Measurements from ENCODE around the gene RAPSN. TPM values are rescaled to one million over a fixed set of nuclear protein-coding genes. Genes with fewer than 3 reads are reported as not detected.
A peak's percentile ranks its signal among the peaks of the same experiment; 100 is the strongest.

RAPSN gene
- total RNA-seq, 3 donors from 2014 or later, result 0.41 to 0.96 (median 0.95) TPM

DNA sequence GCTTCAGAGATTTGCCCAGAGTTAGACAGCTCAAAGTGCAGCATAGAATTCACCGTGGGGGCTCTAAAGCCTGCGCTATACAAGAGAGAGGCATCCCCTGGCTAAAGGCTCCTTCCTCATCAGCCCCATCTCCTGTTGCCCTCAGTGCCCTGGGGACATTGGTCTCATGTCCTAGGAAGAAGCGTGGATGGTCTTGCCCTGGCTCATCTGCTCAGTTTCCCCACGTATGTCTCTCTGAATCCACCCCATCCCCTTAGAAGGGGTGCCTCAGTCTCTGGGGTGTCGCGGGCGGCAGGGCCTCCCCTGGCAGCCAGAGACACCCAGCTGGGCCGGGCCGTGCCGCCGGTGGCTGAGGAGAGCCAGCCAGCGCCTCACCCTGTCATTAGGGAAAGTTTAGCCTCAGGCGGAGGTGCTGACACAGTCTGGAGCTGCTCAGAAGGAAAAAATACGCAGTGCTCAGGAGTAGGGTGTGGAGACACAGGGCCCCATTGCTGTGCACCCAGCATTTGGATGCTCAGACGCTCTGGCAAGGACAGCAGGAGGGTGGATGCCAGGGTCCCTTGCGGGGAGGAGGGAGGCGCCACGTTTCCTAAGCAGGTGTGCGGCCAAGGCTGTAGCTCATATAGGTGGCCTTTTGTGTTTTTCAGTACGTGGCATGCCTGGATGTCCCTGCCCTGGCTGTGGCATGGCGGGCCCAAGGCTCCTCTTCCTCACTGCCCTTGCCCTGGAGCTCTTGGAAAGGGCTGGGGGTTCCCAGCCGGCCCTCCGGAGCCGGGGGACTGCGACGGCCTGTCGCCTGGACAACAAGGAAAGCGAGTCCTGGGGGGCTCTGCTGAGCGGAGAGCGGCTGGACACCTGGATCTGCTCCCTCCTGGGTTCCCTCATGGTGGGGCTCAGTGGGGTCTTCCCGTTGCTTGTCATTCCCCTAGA is 39.2 kb downstream of the RAPSN start:
- no peaks in the 10 kb centered on the region for H3K9me3 ChIP-seq
- ATAC-seq (no peak), DNase-seq (no peak)
- TF ChIP-seq, protein P1, sequence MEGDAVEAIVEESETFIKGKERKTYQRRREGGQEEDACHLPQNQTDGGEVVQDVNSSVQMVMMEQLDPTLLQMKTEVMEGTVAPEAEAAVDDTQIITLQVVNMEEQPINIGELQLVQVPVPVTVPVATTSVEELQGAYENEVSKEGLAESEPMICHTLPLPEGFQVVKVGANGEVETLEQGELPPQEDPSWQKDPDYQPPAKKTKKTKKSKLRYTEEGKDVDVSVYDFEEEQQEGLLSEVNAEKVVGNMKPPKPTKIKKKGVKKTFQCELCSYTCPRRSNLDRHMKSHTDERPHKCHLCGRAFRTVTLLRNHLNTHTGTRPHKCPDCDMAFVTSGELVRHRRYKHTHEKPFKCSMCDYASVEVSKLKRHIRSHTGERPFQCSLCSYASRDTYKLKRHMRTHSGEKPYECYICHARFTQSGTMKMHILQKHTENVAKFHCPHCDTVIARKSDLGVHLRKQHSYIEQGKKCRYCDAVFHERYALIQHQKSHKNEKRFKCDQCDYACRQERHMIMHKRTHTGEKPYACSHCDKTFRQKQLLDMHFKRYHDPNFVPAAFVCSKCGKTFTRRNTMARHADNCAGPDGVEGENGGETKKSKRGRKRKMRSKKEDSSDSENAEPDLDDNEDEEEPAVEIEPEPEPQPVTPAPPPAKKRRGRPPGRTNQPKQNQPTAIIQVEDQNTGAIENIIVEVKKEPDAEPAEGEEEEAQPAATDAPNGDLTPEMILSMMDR (IDR thresholded peaks at IDR 0.05), result no peak
- intact Hi-C loops (cut with DNase I, micrococcal nuclease), result no loop called here
- H3K4me3 ChIP-seq, result no peak overlapping the region
- peaks cover 11% of the 10 kb centered on the region for H3K4me1 ChIP-seq (ENCODE audit: low read depth)
- no peaks in the 10 kb centered on the region for H3K36me3 ChIP-seq (ENCODE audit: low read depth)

DNA sequence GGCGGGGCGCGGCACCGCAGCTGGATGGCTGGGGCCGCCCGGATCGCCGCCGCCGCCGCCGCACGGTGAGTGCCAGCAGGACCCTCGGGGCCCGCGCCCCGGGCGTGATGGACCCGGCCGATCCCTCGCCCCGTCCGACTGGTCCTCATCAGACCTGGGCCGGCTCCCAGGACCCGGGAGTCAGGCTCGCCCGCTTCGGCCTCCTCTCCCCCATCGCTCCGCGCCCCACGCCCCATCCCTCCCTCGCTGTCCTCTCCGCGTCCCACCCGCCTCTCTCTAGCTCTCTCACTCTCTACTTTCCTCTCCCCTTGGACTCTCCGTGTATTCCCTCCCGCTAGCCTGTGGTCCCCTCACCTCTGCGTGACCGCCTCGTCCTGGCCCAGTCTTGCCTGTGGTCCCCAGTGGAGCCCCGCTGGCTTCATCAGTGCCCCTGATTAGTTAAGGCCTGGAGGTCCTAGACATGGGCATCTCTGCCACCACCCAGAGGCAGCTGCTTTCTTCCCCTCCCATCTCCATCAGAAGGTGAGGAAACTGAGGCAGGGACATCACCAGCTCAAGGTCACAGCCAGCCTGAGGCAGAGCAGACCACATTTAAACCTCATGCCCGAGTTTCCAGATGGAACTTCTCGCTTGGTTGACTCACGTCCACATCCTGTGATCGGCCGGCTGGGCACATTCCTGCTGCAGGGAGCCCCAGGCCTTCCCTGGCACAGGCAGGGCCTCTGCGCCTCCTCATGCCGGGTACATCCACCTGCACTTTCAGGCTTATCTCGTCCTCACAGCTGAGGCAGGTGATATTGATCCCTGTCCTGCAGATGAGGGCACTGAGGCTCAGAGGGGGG is 40.1 kb downstream of the RAPSN start:
- H3K4me3 ChIP-seq, result peak overlapping the region; percentile 36
- no peaks in the 10 kb centered on the region for H3K36me3 ChIP-seq (ENCODE audit: low read depth)
- peaks cover 11% of the 10 kb centered on the region for H3K4me1 ChIP-seq (ENCODE audit: low read depth)
- intact Hi-C loops (cut with DNase I, micrococcal nuclease), result no loop called here
- peak in 2 of 3 donors; percentile 38 to 72 for DNase-seq
- H3K9me3 ChIP-seq, result no peaks in the 10 kb centered on the region
- TF ChIP-seq, protein P1 (IDR thresholded peaks at IDR 0.05), result no peak
- ATAC-seq, result peak; percentile 0

DNA sequence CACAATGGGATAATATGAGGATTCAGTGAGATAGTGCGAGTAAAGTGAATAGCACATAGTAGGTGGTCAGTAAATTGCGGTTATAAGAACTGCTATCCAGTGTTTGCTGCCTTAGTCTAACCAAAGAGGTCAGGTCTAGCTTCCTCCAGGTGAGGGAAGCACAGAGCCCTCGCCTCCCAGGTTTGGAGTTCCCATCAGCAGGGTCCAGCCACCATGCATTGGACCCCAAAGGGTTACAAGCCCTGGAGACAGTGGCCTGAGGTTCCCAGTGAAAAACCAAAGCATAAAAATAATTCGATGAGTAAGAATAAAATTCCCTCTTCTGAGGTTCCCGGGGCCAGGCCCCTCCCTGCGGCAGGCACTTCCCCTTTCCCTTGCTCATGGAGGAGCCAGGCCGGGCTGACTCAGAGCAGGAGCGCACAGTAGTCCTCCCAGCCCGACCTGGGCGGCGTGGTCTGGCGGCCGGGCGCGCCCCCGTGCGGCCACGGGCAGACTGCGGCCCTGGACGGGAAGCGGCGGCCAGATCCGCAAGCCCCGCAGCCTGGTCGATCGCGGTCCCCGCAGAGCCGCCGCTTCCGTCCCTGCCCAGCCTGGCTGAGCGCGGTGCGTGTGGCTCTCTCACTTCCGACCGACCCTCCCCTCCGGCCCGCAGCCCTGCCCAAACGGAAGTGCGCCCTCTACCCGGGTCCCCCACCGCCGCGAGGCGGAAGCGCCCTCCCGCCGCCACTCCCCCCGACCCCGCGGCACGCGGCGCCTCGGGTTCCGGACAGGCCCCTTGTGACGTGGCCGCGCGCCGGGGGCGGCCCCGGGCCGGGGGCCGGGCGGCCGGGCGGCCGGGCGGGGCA is 41.0 kb downstream of the RAPSN start, which contains the start of gene SLC39A13:
Gene SLC39A13 (plus strand): TSS at position 845 of the 845 bp plus-strand sequence. CDS start 1,505 bp downstream, outside the sequence.
- H3K4me3 ChIP-seq, result peak within 1 kb of the TSS; percentile 36
- H3K9me3 ChIP-seq, result no peaks in the 10 kb centered on the region
- peaks cover 11% of the 10 kb centered on the region for H3K4me1 ChIP-seq (ENCODE audit: low read depth)
- DNase-seq (peak; percentile 91 to 97 (median 96)), ATAC-seq (peak; percentile 92)
- TF ChIP-seq, protein P1 (IDR thresholded peaks at IDR 0.05), result peak; percentile 86
- H3K36me3 ChIP-seq (ENCODE audit: low read depth), result no peaks in the 10 kb centered on the region
- intact Hi-C loops (cut with DNase I, micrococcal nuclease), result no loop called here

DNA sequence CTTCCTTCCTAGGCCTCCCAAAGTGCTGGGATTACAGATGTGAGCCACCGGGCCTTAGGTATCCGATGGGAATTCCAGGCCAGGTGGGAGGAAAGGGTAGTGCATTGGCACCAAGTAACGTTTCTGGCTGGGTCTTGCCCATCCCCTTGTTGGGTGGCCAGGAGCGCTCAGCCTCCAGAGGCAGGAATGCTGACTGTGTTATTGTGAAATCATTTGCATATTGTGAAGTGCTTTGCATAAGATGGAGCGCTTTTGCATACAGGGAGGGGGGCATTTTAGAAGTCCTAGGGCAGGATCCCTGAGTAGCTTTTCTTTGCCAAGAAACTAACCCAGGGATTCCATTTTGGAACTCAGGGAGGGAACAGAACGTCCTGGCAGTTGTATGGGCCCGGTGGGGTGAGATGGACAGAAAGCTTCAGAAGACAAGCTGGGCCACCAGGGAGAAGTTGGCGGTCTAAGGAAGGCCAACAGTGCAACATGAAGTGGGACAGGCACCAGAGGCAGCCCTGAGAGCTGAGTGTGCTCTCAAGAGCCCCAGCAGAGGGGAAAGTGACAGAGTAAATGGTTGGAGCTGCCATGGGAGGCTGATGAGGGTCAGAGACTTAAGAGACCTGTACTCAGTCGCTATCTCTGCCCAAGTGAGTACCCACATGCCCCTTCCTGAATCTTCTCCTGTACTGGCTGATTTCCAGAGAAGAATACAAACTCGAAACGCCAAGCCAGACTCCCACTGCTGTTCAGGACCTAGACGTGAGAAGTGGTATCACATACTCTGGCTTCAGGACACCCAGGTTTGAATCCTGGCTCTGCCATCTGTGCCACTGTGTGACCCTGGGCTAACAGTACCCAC is 41.8 kb downstream of the RAPSN start:
- intact Hi-C loops (cut with DNase I, micrococcal nuclease), result no loop called here
- TF ChIP-seq, protein P1 (IDR thresholded peaks at IDR 0.05), result no peak
- no peak for ATAC-seq
- no peaks in the 10 kb centered on the region for H3K36me3 ChIP-seq (ENCODE audit: low read depth)
- H3K9me3 ChIP-seq, result no peaks in the 10 kb centered on the region
- H3K4me3 ChIP-seq, result no peak overlapping the region
- DNase-seq, result peak in 1 of 3 donors; percentile 33
- peaks cover 11% of the 10 kb centered on the region for H3K4me1 ChIP-seq (ENCODE audit: low read depth)

All from mucosa of descending colon (tissue), 3 donors.